Natural killer cell (primary cell): ENCODE measurements around the gene GABBR1. TPM values are rescaled to one million over a fixed set of nuclear protein-coding genes. Genes with fewer than 3 reads are reported as not detected.

Source experiments
- ATAC-seq, 3 donors: fragments of 150-1000 bp in 2 of 3; fragments of 200-7000 bp in 1 of 3; cut with Tn5 transposase; 1 replicate in 1 of 3; 2 replicates in 2 of 3; pipeline ENCODE4 v1.10.0; 2021; ENCODE audit warnings: mild to moderate bottlenecking in 2 of 3, moderate library complexity in 2 of 3
- DNase-seq, 2 donors: peaks; one replicate each; pipeline versions ENCODE4 v3.0.0 to v3.0.0-alpha.2; 2013 to 2021; ENCODE audit warnings: mixed read lengths in 1 of 2
- H3K27ac ChIP-seq: one replicate; pipeline ENCODE4 v1.5.1; 2013; ENCODE audit warnings: mild to moderate bottlenecking, low read length
- H3K27me3 ChIP-seq: one replicate; pipeline ENCODE4 v1.6.1; 2013; ENCODE audit warnings: low read length; ENCODE audit not compliant: control insufficient read depth, insufficient read depth
- H3K36me3 ChIP-seq: one replicate; pipeline ENCODE4 v1.6.1; 2013; ENCODE audit warnings: low read length; ENCODE audit not compliant: control insufficient read depth, insufficient read depth
- H3K4me1 ChIP-seq: one replicate; pipeline ENCODE4 v1.6.1; 2013; ENCODE audit warnings: low read length; ENCODE audit not compliant: control insufficient read depth, insufficient read depth
- H3K4me3 ChIP-seq: one replicate; pipeline ENCODE4 v1.5.1; 2013; ENCODE audit warnings: low read length
- H3K9me3 ChIP-seq: one replicate; pipeline ENCODE4 v1.6.1; 2013; ENCODE audit warnings: low read length; ENCODE audit not compliant: control insufficient read depth, insufficient read depth
- H3K27ac Mint-ChIP-seq, 2 donors: one replicate each; pipeline ENCODE4 v1.8.0; 2022; ENCODE audit warnings: mild to moderate bottlenecking in 2 of 2, mixed read lengths in 2 of 2, moderate library complexity in 1 of 2
- H3K27me3 Mint-ChIP-seq, 2 donors: one replicate each; pipeline ENCODE4 v1.8.0; 2022; ENCODE audit warnings: low read depth in 2 of 2, mixed read lengths in 2 of 2
- H3K36me3 Mint-ChIP-seq: one replicate; pipeline ENCODE4 v1.8.0; 2022; ENCODE audit warnings: mixed read lengths
- H3K4me1 Mint-ChIP-seq, 2 donors: one replicate each; pipeline ENCODE4 v1.8.0; 2022; ENCODE audit warnings: mixed read lengths in 2 of 2
- H3K4me3 Mint-ChIP-seq: one replicate; pipeline ENCODE4 v1.8.0; 2022; ENCODE audit warnings: mild to moderate bottlenecking, moderate library complexity, mixed read lengths
- H3K9me3 Mint-ChIP-seq, 2 donors: one replicate each; pipeline ENCODE4 v1.8.0; 2022; ENCODE audit warnings: mixed read lengths in 2 of 2
- WGBS: methylation state at CpG from one replicate; pipeline ENCODE4 v1.1.7; 2013; ENCODE audit warnings: missing lambda C conversion rate; ENCODE audit not compliant: insufficient coverage; 5-methylcytosine and 5-hydroxymethylcytosine counted together
- intact Hi-C: fragments of 100-400 bp; cut with micrococcal nuclease; formaldehyde crosslinking; loops from one replicate; pipeline ENCODE4 v1.14.2; 2022
- total RNA-seq, 4 donors: library from RNA; stranded (reverse); fragments of 120-200 nt in 1 of 4; gene quantifications; one replicate each; pipeline versions ENCODE4 v1.2.3 to v1.2.4, GENCODE V29; 2013 to 2022
- TF ChIP-seq, protein P1 (sequence below): fragments of 200-600 bp; IDR thresholded peaks from one replicate; pipeline ENCODE4 v1.8.0; 2022; ENCODE audit warnings: antibody characterized with exemption

GABBR1 gene
- total RNA-seq, 3 donors from 2014 or later (not counting 1 experiment from before 2014, with no cell fraction given) = 7.6 to 12.8 (median 10.9) TPM

DNA sequence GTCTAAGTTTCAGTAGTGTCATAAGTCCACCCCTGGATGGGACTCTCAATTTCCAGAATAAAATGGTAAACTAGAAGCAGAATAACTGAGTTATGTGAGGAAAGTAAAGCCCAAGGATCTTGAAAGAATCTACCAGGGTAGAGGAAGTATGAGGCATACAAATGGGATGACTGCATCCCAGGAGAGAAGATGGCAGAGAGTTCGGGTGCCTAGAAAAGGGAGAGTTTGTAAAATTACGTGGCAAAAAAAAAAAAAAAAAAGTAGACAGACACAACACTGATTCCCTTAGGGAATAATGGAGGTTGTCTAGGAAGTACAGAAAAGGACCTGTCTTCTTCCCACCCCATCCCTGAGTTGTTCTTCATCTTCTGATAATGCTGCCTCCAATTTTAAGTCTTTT, 3.4 kb downstream of the GABBR1 start:
- Histone ChIP-seq H3K9me3 (no peaks in the 10 kb centered on the region), H3K27me3 (peaks cover 24% of the 10 kb centered on the region), H3K27ac (no peak overlapping the region), H3K36me3 (no peaks in the 10 kb centered on the region), H3K4me3 (no peak overlapping the region), H3K4me1 (peaks cover 37% of the 10 kb centered on the region)
- Mint-ChIP-seq H3K27me3 (peaks cover 42 to 63% of the 10 kb centered on the region in 2 donors), H3K4me3 (peak overlapping the region; percentile 90), H3K36me3 (no peaks in the 10 kb centered on the region), H3K9me3 (no peaks in the 10 kb centered on the region), H3K4me1 (peaks cover 20 to 39% of the 10 kb centered on the region in 2 donors), H3K27ac (no peak overlapping the region)
- 100% methylated on average over 2 of the region's 2 CpGs for WGBS
- DNase-seq (no peak), ATAC-seq (no peak)
- intact Hi-C loops = no loop called here
- TF ChIP-seq, protein P1, sequence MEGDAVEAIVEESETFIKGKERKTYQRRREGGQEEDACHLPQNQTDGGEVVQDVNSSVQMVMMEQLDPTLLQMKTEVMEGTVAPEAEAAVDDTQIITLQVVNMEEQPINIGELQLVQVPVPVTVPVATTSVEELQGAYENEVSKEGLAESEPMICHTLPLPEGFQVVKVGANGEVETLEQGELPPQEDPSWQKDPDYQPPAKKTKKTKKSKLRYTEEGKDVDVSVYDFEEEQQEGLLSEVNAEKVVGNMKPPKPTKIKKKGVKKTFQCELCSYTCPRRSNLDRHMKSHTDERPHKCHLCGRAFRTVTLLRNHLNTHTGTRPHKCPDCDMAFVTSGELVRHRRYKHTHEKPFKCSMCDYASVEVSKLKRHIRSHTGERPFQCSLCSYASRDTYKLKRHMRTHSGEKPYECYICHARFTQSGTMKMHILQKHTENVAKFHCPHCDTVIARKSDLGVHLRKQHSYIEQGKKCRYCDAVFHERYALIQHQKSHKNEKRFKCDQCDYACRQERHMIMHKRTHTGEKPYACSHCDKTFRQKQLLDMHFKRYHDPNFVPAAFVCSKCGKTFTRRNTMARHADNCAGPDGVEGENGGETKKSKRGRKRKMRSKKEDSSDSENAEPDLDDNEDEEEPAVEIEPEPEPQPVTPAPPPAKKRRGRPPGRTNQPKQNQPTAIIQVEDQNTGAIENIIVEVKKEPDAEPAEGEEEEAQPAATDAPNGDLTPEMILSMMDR = no peak

DNA sequence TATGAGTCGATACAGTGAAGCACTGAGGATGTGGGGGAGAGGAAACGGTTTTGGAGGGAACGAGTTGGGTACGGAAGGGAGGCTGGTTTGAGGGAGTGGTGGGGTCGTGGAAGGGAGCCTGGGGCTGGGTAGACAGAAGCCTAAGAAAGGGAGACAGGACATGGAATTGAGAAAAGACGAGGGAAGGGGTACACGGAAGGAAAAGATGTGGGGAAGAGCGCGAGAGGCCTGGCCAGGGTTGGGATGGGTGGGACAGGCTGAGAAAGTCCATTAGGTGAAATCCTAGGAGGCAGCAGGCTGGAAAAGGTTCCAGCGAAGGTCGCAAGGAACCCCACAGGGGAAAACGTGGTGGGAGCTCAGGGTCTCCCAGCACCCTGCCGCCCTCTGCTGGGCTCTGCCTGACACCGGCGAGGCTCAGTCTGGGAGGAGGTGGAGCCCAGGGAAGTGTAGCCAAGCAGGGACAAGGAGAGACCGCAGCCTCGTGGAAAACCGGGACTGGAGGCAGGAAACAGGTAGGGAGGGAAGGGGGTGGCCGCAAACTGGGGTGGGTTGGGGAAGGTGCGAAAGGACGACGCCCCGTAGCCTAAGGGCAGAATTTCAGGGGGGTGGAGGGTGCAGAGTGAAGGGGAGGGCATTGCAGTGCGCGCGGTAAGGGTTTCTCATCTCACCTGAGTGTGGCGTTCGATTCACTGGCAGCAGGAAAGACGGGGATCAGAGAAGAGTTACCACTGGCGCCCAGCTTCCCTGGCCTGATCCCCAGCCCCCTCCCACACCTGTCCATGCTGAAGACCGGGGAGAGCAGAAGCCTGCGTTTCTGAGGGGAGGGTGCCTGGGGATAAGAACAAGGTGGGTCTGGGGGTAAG, 4.3 kb downstream of the GABBR1 start:
- peaks cover 37% of the 10 kb centered on the region for H3K4me1 ChIP-seq
- no peak overlapping the region for H3K27ac ChIP-seq
- H3K9me3 Mint-ChIP-seq = no peaks in the 10 kb centered on the region
- peak overlapping the region; percentile 90 for H3K4me3 Mint-ChIP-seq
- H3K27me3 ChIP-seq = peaks cover 24% of the 10 kb centered on the region
- DNase-seq (peak; percentile 30 to 76), ATAC-seq (peak; percentile 49 to 60 (median 59))
- intact Hi-C loops = no loop called here
- no peaks in the 10 kb centered on the region for H3K36me3 Mint-ChIP-seq
- H3K27ac Mint-ChIP-seq = peak overlapping the region in 1 of 2 donors; percentile 6
- TF ChIP-seq, protein P1 = peak; percentile 44
- WGBS = 1% methylated on average over 32 of the region's 32 CpGs
- no peaks in the 10 kb centered on the region for H3K9me3 ChIP-seq
- H3K4me3 ChIP-seq = peak overlapping the region; percentile 76
- peaks cover 42 to 65% of the 10 kb centered on the region in 2 donors for H3K27me3 Mint-ChIP-seq
- peaks cover 19 to 38% of the 10 kb centered on the region in 2 donors for H3K4me1 Mint-ChIP-seq
- no peaks in the 10 kb centered on the region for H3K36me3 ChIP-seq

DNA sequence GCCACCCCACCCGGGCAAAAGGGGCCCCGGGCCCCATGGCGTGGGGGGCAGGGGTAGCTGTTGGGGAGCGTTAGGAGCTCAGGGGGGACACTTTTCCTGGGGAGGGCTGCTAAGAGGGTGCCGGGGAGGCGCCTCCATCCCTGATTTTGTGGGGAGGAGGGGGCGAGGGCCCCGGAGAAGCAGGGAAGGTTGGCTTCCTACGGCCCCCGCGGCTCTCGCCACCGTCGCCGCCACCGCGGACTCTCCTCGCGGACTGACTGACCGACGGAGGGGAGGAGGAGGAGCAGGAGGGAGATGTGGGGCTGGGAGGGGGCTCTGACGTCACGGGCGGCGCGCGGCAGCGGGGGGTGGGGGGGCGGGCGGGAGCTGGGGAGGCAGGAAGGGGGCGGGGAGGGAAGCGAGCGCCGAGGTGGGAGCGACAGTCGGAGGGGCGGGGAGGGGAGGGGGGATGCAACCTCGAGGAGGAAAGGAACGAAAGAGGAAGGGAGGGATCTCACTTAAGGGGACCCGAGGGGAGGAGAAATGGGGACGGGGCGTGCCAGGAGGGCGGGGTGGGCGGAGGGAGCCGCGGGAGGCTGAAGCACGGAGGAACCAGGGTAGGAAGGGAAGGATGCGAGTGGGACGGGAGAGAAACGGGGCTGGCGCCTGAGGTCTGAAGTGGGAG, 5.1 kb downstream of the GABBR1 start:
- under 1% methylated on average over 42 of the region's 51 CpGs for WGBS
- DNase-seq (peak in 1 of 2 donors; percentile 71), ATAC-seq (peak; percentile 26 to 33 (median 27))
- Mint-ChIP-seq H3K9me3 (no peaks in the 10 kb centered on the region), H3K27ac (peak overlapping the region in 1 of 2 donors; percentile 6), H3K27me3 (peaks cover 42 to 63% of the 10 kb centered on the region in 2 donors), H3K4me3 (peak overlapping the region; percentile 90), H3K36me3 (no peaks in the 10 kb centered on the region), H3K4me1 (peaks cover 14 to 32% of the 10 kb centered on the region in 2 donors)
- intact Hi-C loops = no loop called here
- Histone ChIP-seq H3K4me3 (peak overlapping the region; percentile 76), H3K4me1 (peaks cover 30% of the 10 kb centered on the region), H3K9me3 (no peaks in the 10 kb centered on the region), H3K27ac (peak overlapping the region; percentile 39), H3K36me3 (no peaks in the 10 kb centered on the region), H3K27me3 (peaks cover 24% of the 10 kb centered on the region)
- TF ChIP-seq, protein P1 = no peak
